A549 (cell line): ENCODE measurements around the gene CYSRT1.

ENCODE experiments used
- JUN ChIP-seq, 2 experiments: fragments of >200 bp; sonication (Bioruptor Twin); formaldehyde crosslinking; IDR thresholded peaks; 2 replicates in 1 of 2; 3 replicates in 1 of 2; pipeline ENCODE4 v1.6.1; 2016 to 2017
- RAD21 ChIP-seq, 2 experiments: fragments of >200 bp in 1 of 2; sonication (Bioruptor Twin) in 1 of 2; formaldehyde crosslinking in 1 of 2; IDR thresholded peaks in 1 of 2; conservative IDR thresholded peaks in 1 of 2; 2 replicates in 1 of 2; 3 replicates in 1 of 2; pipeline ENCODE4 v1.6.1; 2012 to 2018; ENCODE audit warnings: inconsistent platforms in 1 of 2
- TF ChIP-seq, protein P1 (sequence below): fragments of >200 bp; sonication (Bioruptor Twin); formaldehyde crosslinking; IDR thresholded peaks from 3 replicates; pipeline ENCODE4 v1.5.1; 2016

DNA sequence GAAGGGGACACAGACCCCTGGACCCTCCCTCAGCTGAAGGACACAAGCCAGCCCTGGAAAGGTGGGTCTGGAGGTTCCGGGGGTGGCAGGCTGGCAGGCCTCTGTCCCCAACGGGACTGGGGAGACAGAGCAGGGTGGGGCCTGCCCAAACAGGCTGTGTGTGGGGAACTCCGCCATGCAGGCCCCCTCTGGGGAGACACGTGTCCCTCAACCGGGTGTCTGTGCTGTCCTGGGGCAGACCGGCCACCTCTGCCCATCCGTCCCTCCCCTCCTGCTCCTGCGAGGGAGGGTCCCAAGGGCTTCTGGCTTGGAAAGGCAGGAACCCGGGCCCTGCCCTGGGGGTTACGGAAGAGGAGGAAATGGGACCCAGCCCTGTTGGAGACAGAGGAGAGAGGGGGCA is 7.1 kb downstream of the CYSRT1 start:
- TF ChIP-seq, protein P1, sequence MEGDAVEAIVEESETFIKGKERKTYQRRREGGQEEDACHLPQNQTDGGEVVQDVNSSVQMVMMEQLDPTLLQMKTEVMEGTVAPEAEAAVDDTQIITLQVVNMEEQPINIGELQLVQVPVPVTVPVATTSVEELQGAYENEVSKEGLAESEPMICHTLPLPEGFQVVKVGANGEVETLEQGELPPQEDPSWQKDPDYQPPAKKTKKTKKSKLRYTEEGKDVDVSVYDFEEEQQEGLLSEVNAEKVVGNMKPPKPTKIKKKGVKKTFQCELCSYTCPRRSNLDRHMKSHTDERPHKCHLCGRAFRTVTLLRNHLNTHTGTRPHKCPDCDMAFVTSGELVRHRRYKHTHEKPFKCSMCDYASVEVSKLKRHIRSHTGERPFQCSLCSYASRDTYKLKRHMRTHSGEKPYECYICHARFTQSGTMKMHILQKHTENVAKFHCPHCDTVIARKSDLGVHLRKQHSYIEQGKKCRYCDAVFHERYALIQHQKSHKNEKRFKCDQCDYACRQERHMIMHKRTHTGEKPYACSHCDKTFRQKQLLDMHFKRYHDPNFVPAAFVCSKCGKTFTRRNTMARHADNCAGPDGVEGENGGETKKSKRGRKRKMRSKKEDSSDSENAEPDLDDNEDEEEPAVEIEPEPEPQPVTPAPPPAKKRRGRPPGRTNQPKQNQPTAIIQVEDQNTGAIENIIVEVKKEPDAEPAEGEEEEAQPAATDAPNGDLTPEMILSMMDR = no peak
- TF ChIP-seq RAD21 (conservative IDR thresholded peaks at IDR 0.05 in 1 of 2, IDR thresholded peaks at IDR 0.05 in 1 of 2) (no peak), JUN (IDR thresholded peaks at IDR 0.05) (no peak)
